Measurements from ENCODE around the gene BNC2.

The BNC2 gene

DNA sequence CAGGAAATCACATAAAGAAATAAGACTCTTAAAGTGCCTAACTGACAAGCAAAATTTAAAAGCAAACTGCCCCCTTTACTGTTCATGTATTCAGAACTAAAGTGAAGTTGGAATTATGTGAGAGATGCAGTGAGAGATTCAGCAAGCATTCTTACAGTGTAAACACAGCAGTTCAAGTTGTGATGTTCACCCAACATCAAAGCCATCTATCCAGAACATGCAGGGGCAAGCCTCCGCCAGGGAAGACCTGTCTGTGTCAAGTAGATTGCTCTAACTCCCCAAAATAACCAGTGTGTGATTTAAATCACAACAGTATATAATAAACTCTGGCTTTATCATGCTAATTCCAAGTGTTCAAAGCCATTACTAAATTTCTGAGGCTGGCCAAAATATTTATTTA is 233.3 kb downstream of the BNC2 start:
- no peak for DNase-seq (ENCODE audit: low read depth in 2 of 2)

DNA sequence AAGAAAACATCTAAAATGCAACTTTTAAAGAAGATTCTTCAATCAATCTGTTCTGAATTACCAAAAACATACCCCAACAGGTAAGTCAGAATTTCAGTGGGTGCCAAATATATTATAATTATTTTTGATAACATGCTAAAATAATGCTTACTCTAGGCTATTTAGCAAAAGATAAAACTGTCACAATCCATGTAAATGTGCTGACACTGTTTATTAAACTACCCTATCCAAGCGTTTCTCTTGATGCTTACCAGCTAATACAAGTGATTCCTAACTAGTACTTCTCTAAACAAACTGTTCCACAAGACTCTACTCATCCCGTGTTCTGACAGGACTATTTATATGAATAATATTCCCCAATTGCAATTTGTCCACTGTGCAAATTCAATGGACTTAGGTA is 236.7 kb downstream of the BNC2 start:
- DNase-seq (ENCODE audit: low read depth in 2 of 2), result no peak

- no peak for DNase-seq (ENCODE audit: low read depth in 2 of 2)
Observed at GRCh38 chr9:16628413-16628812, 242.1 kb downstream of the BNC2 start.

GRCh38 chr9:16627967-16628366 is 242.5 kb downstream of the BNC2 start:
- DNase-seq (ENCODE audit: low read depth in 2 of 2), result no peak

DNA sequence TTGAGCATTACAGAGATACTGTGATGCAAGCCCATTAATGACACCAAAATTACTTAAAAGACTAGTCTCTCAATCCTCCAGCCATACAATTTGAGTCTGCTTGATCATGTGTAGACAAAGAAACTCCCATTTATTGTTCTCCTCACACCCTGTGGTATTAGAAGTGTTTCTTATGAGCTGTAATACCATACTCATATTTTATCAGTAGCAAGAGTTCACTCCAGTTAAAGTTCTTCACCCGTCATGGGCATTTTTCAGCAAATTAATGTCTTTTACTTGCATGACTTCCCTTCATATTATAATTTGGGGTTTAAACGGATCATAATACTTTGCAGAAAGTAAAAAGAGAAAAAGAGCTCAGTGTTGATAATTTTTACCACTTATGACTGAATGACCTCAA is 242.9 kb downstream of the BNC2 start:
- no peak for DNase-seq (ENCODE audit: low read depth in 2 of 2)

GRCh38 chr9:16626577-16627130 is 243.8 kb downstream of the BNC2 start:
- DNase-seq (ENCODE audit: low read depth in 2 of 2), result no peak

- no peak for DNase-seq (ENCODE audit: low read depth in 2 of 2)
Observed at GRCh38 chr9:16625811-16626210, 244.7 kb downstream of the BNC2 start.

- DNase-seq (ENCODE audit: low read depth in 2 of 2), result no peak
Observed at GRCh38 chr9:16625161-16625631, 245.3 kb downstream of the BNC2 start.

DNA sequence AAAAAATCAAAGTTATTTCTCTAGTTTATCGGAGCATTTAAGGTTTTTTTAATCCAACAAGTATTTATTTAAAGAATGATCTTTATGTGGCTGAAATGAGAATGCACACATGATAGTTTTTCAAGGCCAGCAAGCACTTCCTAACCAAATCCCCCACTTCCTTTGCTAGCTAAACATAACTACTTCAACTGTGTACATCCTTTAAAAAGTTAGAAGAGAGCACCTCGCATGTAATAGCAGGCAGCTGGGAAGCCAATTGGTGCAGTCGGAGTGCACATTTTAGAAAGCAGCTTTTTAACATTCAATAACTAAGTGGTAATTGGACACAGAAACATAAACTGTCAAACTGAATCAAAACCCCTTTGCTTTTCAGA is 245.7 kb downstream of the BNC2 start:
- no peak for DNase-seq (ENCODE audit: low read depth in 2 of 2)

GRCh38 chr9:16623989-16624743 is 246.3 kb downstream of the BNC2 start:
- no peak for DNase-seq (ENCODE audit: low read depth in 2 of 2)

GRCh38 chr9:16622541-16622940 is 247.9 kb downstream of the BNC2 start:
- no peak for DNase-seq (ENCODE audit: low read depth in 2 of 2)

GRCh38 chr9:16619914-16620520 is 250.5 kb downstream of the BNC2 start:
- no peak for DNase-seq (ENCODE audit: low read depth in 2 of 2)

DNA sequence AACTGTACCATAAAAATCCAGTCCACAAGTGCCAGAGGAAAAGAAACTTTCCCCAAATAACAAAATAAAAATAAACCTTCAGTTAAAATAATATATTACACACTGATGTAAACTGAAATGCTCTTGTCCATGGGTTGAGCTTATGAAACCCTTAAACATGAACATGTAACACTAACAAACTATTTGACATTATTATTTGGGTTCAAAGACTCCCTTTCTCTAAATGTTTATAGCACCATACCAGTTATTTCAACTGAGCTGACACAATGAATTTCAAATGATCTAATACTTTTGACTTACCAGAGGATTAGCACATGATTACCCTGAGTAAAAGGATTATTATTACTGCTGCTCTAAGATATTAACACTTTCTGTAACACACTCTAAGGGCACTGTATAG is 251.1 kb downstream of the BNC2 start:
- no peak for DNase-seq (ENCODE audit: low read depth in 2 of 2)

DNA sequence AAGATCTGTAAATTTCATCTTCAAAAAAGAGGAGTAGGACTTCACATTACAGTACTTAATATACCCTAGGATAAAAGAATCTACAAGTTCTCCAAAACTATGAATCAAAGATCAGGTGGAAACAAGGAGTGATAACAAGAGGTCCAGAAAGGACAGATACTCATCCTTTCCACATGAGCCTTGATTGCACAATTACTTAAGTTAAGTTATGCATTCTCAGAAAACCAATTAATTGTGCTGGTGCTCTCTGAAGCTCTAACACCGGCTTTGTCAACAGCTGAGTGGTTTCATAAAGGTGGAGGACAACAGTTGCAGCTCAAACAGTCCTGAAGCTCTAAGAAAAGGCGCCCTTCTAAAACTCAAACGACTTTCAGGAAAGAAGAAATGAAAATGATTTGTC is 251.9 kb downstream of the BNC2 start:
- no peak for DNase-seq (ENCODE audit: low read depth in 2 of 2)

- no peak for DNase-seq (ENCODE audit: low read depth in 2 of 2)
Observed at GRCh38 chr9:16616686-16617085, 253.8 kb downstream of the BNC2 start.

DNA sequence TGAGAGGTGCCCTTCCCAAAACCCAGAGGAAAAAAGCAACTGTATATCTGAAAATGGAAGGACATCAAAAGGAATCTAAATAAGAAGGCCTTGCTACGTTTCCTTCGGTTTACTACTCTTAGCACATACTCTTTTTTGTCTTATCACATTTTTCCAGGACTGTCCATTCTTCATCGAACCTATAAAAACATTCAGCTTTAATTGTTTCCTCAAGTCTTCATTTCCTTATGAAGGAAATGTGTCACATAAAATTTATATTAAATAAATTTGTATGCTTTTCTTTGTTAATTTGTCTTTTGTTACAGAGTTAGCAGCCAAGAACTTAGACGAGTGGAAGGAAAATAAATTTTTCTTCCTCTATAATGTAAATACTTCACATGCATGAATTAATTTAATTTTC is 255.0 kb downstream of the BNC2 start:
- DNase-seq (ENCODE audit: low read depth in 2 of 2), result no peak

GRCh38 chr9:16613605-16614004 is 256.9 kb downstream of the BNC2 start:
- no peak for DNase-seq (ENCODE audit: low read depth in 2 of 2)

GRCh38 chr9:16613051-16613450 is 257.4 kb downstream of the BNC2 start:
- DNase-seq (ENCODE audit: low read depth in 2 of 2), result no peak

DNA sequence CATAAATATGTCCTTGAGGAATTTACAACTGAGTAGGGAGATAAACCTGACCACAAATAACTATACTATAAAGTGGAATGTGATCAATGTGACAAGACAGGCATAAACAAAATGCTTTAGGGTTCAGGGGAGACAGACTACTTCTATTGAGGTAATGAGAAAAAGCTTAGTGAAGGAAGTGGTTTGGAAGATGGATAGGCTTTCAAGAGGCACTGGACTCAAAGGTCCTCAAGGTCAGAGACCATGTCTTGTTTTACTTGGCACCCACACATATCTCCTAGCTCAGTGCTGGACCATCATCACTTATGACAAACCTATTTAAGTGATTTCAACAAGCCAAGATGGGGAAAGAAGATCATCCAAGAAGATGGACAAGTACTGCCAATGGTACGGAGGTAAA is 257.8 kb downstream of the BNC2 start:
- no peak for DNase-seq (ENCODE audit: low read depth in 2 of 2)

GRCh38 chr9:16611983-16612382 is 258.5 kb downstream of the BNC2 start:
- no peak for DNase-seq (ENCODE audit: low read depth in 2 of 2)

GRCh38 chr9:16611001-16611400 is 259.5 kb downstream of the BNC2 start:
- DNase-seq (ENCODE audit: low read depth in 2 of 2), result no peak

GRCh38 chr9:16610538-16610937 is 259.9 kb downstream of the BNC2 start:
- DNase-seq (ENCODE audit: low read depth in 2 of 2), result no peak

DNA sequence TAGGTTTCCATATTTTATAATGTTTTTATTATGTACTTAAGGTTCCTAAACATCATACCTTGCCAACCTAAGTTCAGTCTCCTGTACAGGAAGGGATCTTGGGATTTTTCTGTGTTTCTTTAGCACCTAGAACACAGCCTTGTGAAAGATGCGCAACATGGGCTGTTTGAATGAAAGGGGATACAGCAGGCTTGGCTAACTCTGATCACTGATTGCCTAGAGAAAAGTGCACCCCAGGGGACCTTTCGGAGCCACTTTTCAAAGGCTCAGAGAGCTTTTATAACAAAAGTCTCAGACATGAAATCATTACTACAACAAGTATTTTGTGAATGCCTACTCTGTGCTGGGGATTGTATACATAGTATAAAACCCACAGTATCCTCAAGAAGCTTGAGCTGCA is 261.6 kb downstream of the BNC2 start:
- no peak for DNase-seq (ENCODE audit: low read depth in 2 of 2)

Data from stimulated activated CD8-positive, alpha-beta memory T cell treated with anti-CD3 and anti-CD28 coated beads, Interleukin-15, amount 100 ng/mL, for 48 hours (primary cell).